ENCODE results near the gene RNF208. TPM values are rescaled to one million over a fixed set of nuclear protein-coding genes. Genes with fewer than 3 reads are reported as not detected.

Gene RNF208
- total and polyA plus RNA-seq, 2 donors (not counting 3 experiments of a cell fraction or from before 2014, with no cell fraction given), result 1.3 to 4.8 TPM

GRCh38 chr9:137178939-137179630, 43.0 kb downstream of the RNF208 start:
- no TSS peak for BruUV-seq (replicated peaks)
- CTCF ChIA-PET, result interaction anchor here (1.3 kb wide), 1 partner anchor 58 kb away, joined by 4 read pairs; no protein-coding TSS in a partner anchor

More at GRCh38 chr9:137178939-137179630, 43.0 kb downstream of the RNF208 start:
- no peak overlapping the region for H3K4me2 ChIP-seq (ENCODE audit: insufficient read depth, low read length)
- H3K4me1 ChIP-seq (ENCODE audit: control insufficient read depth, extremely low read depth, insufficient read depth, low read length), result peaks cover 6% of the 10 kb centered on the region
- POLR2A ChIA-PET, result no interaction called here
- FAIRE-seq (no peak), DNase-seq (ENCODE audit: low read depth, low spot score) (no peak)
- no peak overlapping the region for H3K4me3 ChIP-seq (replicated peaks in 1 of 3; ENCODE audit: insufficient read depth in 1 of 3, low read depth in 1 of 3, low read length in 3 of 3)
- no peaks in the 10 kb centered on the region for H3K27me3 ChIP-seq (ENCODE audit: control insufficient read depth in 2 of 2, insufficient read depth in 2 of 2, low read length in 2 of 2)
- no peaks in the 10 kb centered on the region for H3K9me3 ChIP-seq (replicated peaks; ENCODE audit: control insufficient read depth, insufficient read depth, low read length)
- H3K36me3 ChIP-seq (ENCODE audit: control insufficient read depth in 2 of 2, extremely low read depth in 1 of 2, insufficient read depth in 2 of 2, low read length in 2 of 2), result peaks cover 0 to 41% of the 10 kb centered on the region in 2 experiments
- H3K9me1 ChIP-seq (replicated peaks; ENCODE audit: control insufficient read depth, extremely low read depth, insufficient read depth, low read length), result no peaks in the 10 kb centered on the region
- H4K20me1 ChIP-seq (replicated peaks; ENCODE audit: control insufficient read depth, extremely low read depth, insufficient read depth, low read length), result no peaks in the 10 kb centered on the region
- no peak for TF ChIP-seq EZH2 (IDR thresholded peaks at IDR 0.05; ENCODE audit: borderline replicate concordance, low read depth, low read length, severe bottlenecking)
- no peak for TF ChIP-seq POLR2A (IDR thresholded peaks at IDR 0.05; ENCODE audit: low read depth, low read length)
- TF ChIP-seq POLR2AphosphoS5 (IDR thresholded peaks at IDR 0.05; ENCODE audit: insufficient read depth, low read depth, low read length), result no peak
- TF ChIP-seq CTCF (IDR thresholded peaks at IDR 0.05; ENCODE audit: extremely low read depth in 1 of 2, insufficient read depth in 1 of 2, low read depth in 1 of 2, low read length in 2 of 2), result no peak
- TF ChIP-seq MYC (IDR thresholded peaks at IDR 0.05; ENCODE audit: low read depth, low read length), result no peak
- no peak for TF ChIP-seq MAX (IDR thresholded peaks at IDR 0.05; ENCODE audit: insufficient read depth, insufficient read length)
- no peak for TF ChIP-seq JUN (IDR thresholded peaks at IDR 0.05; ENCODE audit: borderline replicate concordance, insufficient read depth, insufficient read length, low read depth)
- no peak for TF ChIP-seq FOS (IDR thresholded peaks at IDR 0.05; ENCODE audit: borderline replicate concordance, insufficient read depth, low read length)
- TF ChIP-seq GATA2 (IDR thresholded peaks at IDR 0.05; ENCODE audit: insufficient read depth, insufficient read length, low read depth, low read length), result no peak
- dilution Hi-C loops (cut with MboI; ENCODE audit: extremely low pct_ligation_motif_present, low sequenced_read_pairs) (no loop called here), intact Hi-C loops (cut with micrococcal nuclease) (loop anchor here (5.0 kb wide), 1 partner anchor 62 kb away; no protein-coding TSS in a partner anchor)
- no peak overlapping the region for H2AFZ ChIP-seq (ENCODE audit: low read depth, low read length)
- H3K27ac ChIP-seq (ENCODE audit: insufficient read depth, low read depth, low read length), result no peak overlapping the region
- H3K79me2 ChIP-seq (ENCODE audit: control insufficient read depth, insufficient read depth, low read length), result no peaks in the 10 kb centered on the region
- no peak overlapping the region for H3K9ac ChIP-seq (replicated peaks; ENCODE audit: extremely low read depth, insufficient read depth, low read length)

All from endothelial cell of umbilical vein (primary cell).